K562 (cell line): ENCODE results near the gene DDR1. TPM values are rescaled to one million over a fixed set of nuclear protein-coding genes. Genes with fewer than 3 reads are reported as not detected.

Experiments
- BCL6 ChIP-seq: fragments of 250-450 bp; sonication (Bioruptor Pico); IDR thresholded peaks from 2 replicates; pipeline ENCODE4 v1.4.0; 2020
- CBX3 ChIP-seq, 2 experiments: IDR thresholded peaks; 1 replicate in 1 of 2; 2 replicates in 1 of 2; pipeline ENCODE4 v1.6.1; 2012; ENCODE audit warnings: inconsistent platforms in 2 of 2, low read length in 2 of 2, borderline replicate concordance in 1 of 2, control low read depth in 1 of 2
- EHMT2 ChIP-seq: fragments of 450-650 bp; IDR thresholded peaks from 2 replicates; pipeline ENCODE4 v1.6.1; 2018; ENCODE audit warnings: antibody characterized with exemption
- FOXK2 ChIP-seq, 2 experiments: fragments of 450-650 bp; IDR thresholded peaks in 1 of 2; conservative IDR thresholded peaks in 1 of 2; 2 replicates each; pipeline ENCODE4 v1.6.1; 2016; ENCODE audit warnings: low read depth in 2 of 2, mild to moderate bottlenecking in 1 of 2
- GATAD2B ChIP-seq: fragments of 450-650 bp; IDR thresholded peaks from 2 replicates; pipeline ENCODE4 v1.6.1; 2017; ENCODE audit warnings: mild to moderate bottlenecking, borderline replicate concordance
- HIVEP1 ChIP-seq: fragments of 250-450 bp; sonication (Bioruptor Pico); IDR thresholded peaks from 2 replicates; pipeline ENCODE4 v1.4.0; 2020; ENCODE audit warnings: mild to moderate bottlenecking
- KDM5B ChIP-seq: fragments of 200-600 bp; sonication (generic); IDR thresholded peaks from 2 replicates; pipeline ENCODE4 v1.6.1; 2012; ENCODE audit warnings: low read depth, mild to moderate bottlenecking, moderate library complexity, low read length, control low read depth, inconsistent platforms; ENCODE audit not compliant: insufficient replicate concordance
- KLF13 ChIP-seq: fragments of 450-650 bp; IDR thresholded peaks from 2 replicates; pipeline ENCODE4 v1.6.1; 2016; ENCODE audit warnings: missing genetic modification characterization, low read depth, mild to moderate bottlenecking, missing compliant biosample characterization, moderate library complexity, borderline replicate concordance
- L3MBTL2 ChIP-seq: fragments of 450-650 bp; IDR thresholded peaks from 2 replicates; pipeline ENCODE4 v1.6.1; 2016; ENCODE audit warnings: mild to moderate bottlenecking, moderate library complexity
- MEIS2 ChIP-seq: fragments of 450-650 bp; IDR thresholded peaks from 2 replicates; pipeline ENCODE4 v1.6.1; 2014; ENCODE audit warnings: mild to moderate bottlenecking; ENCODE audit not compliant: partially characterized antibody
- PURB ChIP-seq: sonication (generic); formaldehyde crosslinking; IDR thresholded peaks from 2 replicates; pipeline ENCODE4 v1.9.0; 2021; ENCODE audit warnings: low read depth, mild to moderate bottlenecking, missing genetic modification reagents
- RBBP5 ChIP-seq: fragments of 200-600 bp; sonication (generic); IDR thresholded peaks from 2 replicates; pipeline ENCODE4 v1.6.1; 2012; ENCODE audit warnings: borderline replicate concordance, mild to moderate bottlenecking, low read length, control low read depth, inconsistent platforms; ENCODE audit not compliant: insufficient read depth, poor library complexity, severe bottlenecking
- RFX7 ChIP-seq: fragments of 250-450 bp; sonication (Bioruptor Pico); IDR thresholded peaks from 2 replicates; pipeline ENCODE4 v1.5.1; 2021; ENCODE audit warnings: mild to moderate bottlenecking
- SP2 ChIP-seq: IDR thresholded peaks from 2 replicates; pipeline ENCODE4 v1.6.1; 2011; ENCODE audit warnings: mild to moderate bottlenecking, low read depth, low read length, moderate library complexity; ENCODE audit not compliant: poor library complexity, severe bottlenecking; ENCODE audit errors: extremely low read depth
- TAF1 ChIP-seq: IDR thresholded peaks from 2 replicates; pipeline ENCODE4 v1.6.1; 2011; ENCODE audit warnings: mild to moderate bottlenecking, low read length, moderate library complexity; ENCODE audit not compliant: insufficient read depth, control insufficient read depth, severe bottlenecking; ENCODE audit errors: extremely low read depth
- TAF9B ChIP-seq: fragments of 450-650 bp; IDR thresholded peaks from 2 replicates; pipeline ENCODE4 v1.6.1; 2018; ENCODE audit warnings: mild to moderate bottlenecking; ENCODE audit not compliant: partially characterized antibody
- TCFL5 ChIP-seq: fragments of 250-450 bp; sonication (Bioruptor Pico); conservative IDR thresholded peaks from 2 replicates; pipeline ENCODE4 v1.6.1; 2021; ENCODE audit warnings: mild to moderate bottlenecking, moderate library complexity, matching md5 sums
- TRIM28 ChIP-seq: fragments of 450-650 bp; IDR thresholded peaks from 2 replicates; pipeline ENCODE4 v1.6.1; 2017
- ZBTB8A ChIP-seq: fragments of 450-650 bp; IDR thresholded peaks from 2 replicates; pipeline ENCODE4 v1.6.1; 2018; ENCODE audit warnings: mild to moderate bottlenecking, moderate library complexity; ENCODE audit not compliant: partially characterized antibody
- ZFX ChIP-seq: sonication (generic); formaldehyde crosslinking; IDR thresholded peaks from 2 replicates; pipeline ENCODE4 v1.8.0; 2022; ENCODE audit warnings: mild to moderate bottlenecking, missing genetic modification reagents, moderate library complexity
- ZNF140 ChIP-seq: fragments of 250-450 bp; sonication (Bioruptor Pico); IDR thresholded peaks from 2 replicates; pipeline ENCODE4 v1.8.0; 2021; ENCODE audit warnings: moderate library complexity, mild to moderate bottlenecking, inconsistent platforms
- ZNF184 ChIP-seq: sonication (generic); formaldehyde crosslinking; IDR thresholded peaks from 2 replicates; pipeline ENCODE4 v1.5.0; 2020; ENCODE audit warnings: missing genetic modification reagents
- ZNF57 ChIP-seq: fragments of 450-650 bp; formaldehyde crosslinking; IDR thresholded peaks from 2 replicates; pipeline ENCODE4 v1.4.0; 2020; ENCODE audit warnings: mild to moderate bottlenecking, moderate library complexity
- ZNF589 ChIP-seq: fragments of 200-800 bp; sonication (Bioruptor generic); IDR thresholded peaks from 2 replicates; pipeline ENCODE4 v1.6.1; 2016; ENCODE audit warnings: low read depth, missing genetic modification characterization, missing compliant biosample characterization
- polyA plus RNA-seq, 8 experiments: library from polyadenylated mRNA; depleted of rRNA in 4 of 8; stranded (reverse) in 5 of 8; unstranded in 3 of 8; fragments of >200 nt; fragmentation: Nextera tagmentation in 2 of 8; fragmentation: Illumina TruSeq in 1 of 8; extraction: Ambion mirVana in 2 of 8; extraction: Trizol in 1 of 8; gene quantifications; 2 replicates each; pipeline versions ENCODE4 v1.2.1 to v1.2.3, GENCODE V29; 2011 to 2014; ENCODE audit warnings: inconsistent platforms in 1 of 8, missing spikeins in 1 of 8
- total RNA-seq, 7 experiments: library from RNA; depleted of rRNA in 6 of 7; stranded (reverse); fragments of >200 nt in 6 of 7; fragmentation: Illumina TruSeq in 2 of 7; extraction: Trizol in 2 of 7; gene quantifications; 2 replicates each; pipeline versions ENCODE4 v1.2.1 to v1.2.3, GENCODE V29; 2011 to 2021; ENCODE audit warnings: low replicate concordance in 1 of 7
- TF ChIP-seq, protein P1 (sequence below): fragments of 450-650 bp; formaldehyde crosslinking; IDR thresholded peaks from 2 replicates; pipeline ENCODE4 v1.4.0; 2020; ENCODE audit warnings: mild to moderate bottlenecking, moderate library complexity

The DDR1 gene
- total and polyA plus RNA-seq, 9 of the 15 experiments (the other 6 are each of a cell fraction or from before 2014, with no cell fraction given): 1.4 to 44.6 (median 12.2) TPM

DNA sequence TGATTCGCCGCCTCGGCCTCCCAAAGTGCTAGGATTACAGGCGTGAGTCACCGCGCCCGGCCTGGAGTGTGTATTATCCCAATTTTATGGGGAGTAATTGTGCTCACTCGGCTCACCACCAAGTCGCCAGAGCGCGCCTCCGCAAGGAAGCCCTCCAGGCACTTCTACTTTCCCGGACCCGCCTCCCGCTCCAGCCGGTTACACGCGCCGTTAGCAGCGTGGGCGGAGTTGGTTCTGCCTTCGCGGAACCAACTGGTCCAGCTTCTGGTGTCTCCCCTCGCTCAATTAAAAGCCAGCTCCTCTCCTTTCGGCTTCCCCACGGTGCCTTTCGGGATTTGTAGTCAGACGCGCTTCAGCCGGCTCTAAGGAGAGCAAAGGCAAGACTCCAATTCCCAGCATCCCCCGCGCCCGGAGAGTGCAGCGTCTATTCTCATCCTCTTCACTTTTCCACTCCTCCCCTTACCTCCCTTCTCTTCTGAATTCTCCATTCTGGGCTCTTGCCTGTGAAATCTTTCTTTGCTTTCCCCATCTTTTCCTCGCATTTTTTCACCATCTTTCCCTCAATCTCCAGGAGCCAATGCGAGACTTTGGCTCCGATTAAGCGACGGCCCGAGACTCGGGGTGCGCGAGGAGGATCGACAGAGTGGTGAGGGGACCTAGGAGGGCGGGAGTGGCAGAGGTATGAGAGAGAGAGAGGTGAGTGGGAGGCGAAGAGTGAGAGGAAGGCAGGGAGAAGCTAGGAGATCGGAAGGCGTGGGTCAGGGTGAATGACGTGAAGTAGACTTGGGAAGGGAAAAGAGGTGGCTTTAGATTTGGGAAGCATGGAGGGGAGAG, 23.7 kb downstream of the DDR1 start, which contains the start of gene GTF2H4 (continued):
- TF ChIP-seq ZNF589 (CRISPR knock-in tag) (peak; percentile 83; the same call in 1 of the 2 replicates), TRIM28 (peak; percentile 93), RBBP5 (peak; percentile 82), TAF9B (no peak), BCL6 (peak; percentile 75; the same call in 1 of the 2 replicates), FOXK2 (conservative IDR thresholded peaks at IDR 0.05 in 1 of 2, IDR thresholded peaks at IDR 0.05 in 1 of 2; ENCODE audit: low read depth in 2 of 2) (peak; percentile 70 to 71; a peak in 3 of 4 replicates), ZBTB8A (no peak), KLF13 (tag) (peak; percentile 99), EHMT2 (0 out of 2 replicates have a peak, but pooled peaks have one; percentile 23), KDM5B (peak; percentile 55), RFX7 (CRISPR knock-in tag) (no peak), L3MBTL2 (peak; percentile 93), SP2 (no peak), HIVEP1 (peak; percentile 60; the same call in 1 of the 2 replicates), GATAD2B (no peak), TAF1 (peak; percentile 25), ZNF184 (CRISPR knock-in tag) (peak; percentile 98), TCFL5 (CRISPR knock-in tag) (no peak; the same call in 1 of the 2 replicates), ZFX (CRISPR knock-in tag) (0 out of 2 replicates have a peak, but pooled peaks have one; percentile 57), ZNF140 (CRISPR knock-in tag) (no peak), ZNF57 (CRISPR knock-in tag) (no peak), MEIS2 (no peak), CBX3 (IDR thresholded peaks at IDR 0.05; ENCODE audit: borderline replicate concordance in 1 of 2, low read length in 2 of 2) (peak in 1 of 2 experiments; percentile 75; a peak in 2 of 3 replicates), PURB (CRISPR knock-in tag) (no peak)
- TF ChIP-seq, protein P1, sequence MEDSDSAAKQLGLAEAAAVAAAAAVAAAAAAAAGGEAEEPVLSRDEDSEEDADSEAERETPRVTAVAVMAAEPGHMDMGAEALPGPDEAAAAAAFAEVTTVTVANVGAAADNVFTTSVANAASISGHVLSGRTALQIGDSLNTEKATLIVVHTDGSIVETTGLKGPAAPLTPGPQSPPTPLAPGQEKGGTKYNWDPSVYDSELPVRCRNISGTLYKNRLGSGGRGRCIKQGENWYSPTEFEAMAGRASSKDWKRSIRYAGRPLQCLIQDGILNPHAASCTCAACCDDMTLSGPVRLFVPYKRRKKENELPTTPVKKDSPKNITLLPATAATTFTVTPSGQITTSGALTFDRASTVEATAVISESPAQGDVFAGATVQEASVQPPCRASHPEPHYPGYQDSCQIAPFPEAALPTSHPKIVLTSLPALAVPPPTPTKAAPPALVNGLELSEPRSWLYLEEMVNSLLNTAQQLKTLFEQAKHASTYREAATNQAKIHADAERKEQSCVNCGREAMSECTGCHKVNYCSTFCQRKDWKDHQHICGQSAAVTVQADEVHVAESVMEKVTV (CRISPR knock-in tag): no peak
